HG02840 (cell line): Measurements from ENCODE around the gene ZBTB5.
"Not testable (repeated sequence)": the region's sequence is repeated elsewhere in the genome, so short reads cannot be mapped to it uniquely, and the experiment has no call there.

Source experiments
- ATAC-seq: cut with Tn5 transposase; IDR thresholded peaks from one replicate; pipeline ENCODE4 v1.9.1; 2021; ENCODE audit warnings: mild to moderate bottlenecking, moderate library complexity, moderate number of reproducible peaks; ENCODE audit not compliant: unreplicated experiment, low FRiP score

ZBTB5 gene

GRCh38 chr9:37408933-37409710, 56.1 kb downstream of the ZBTB5 start:
- peak; percentile 84 for ATAC-seq

GRCh38 chr9:37407468-37407867, 57.8 kb downstream of the ZBTB5 start:
- no peak for ATAC-seq

GRCh38 chr9:37406603-37407401, 58.4 kb downstream of the ZBTB5 start:
- ATAC-seq: no peak

- no peak for ATAC-seq
Measured at GRCh38 chr9:37405764-37406380, 59.4 kb downstream of the ZBTB5 start.

- ATAC-seq: no peak
Measured at GRCh38 chr9:37405350-37405749, 59.9 kb downstream of the ZBTB5 start.

GRCh38 chr9:37404590-37404989, 60.7 kb downstream of the ZBTB5 start:
- ATAC-seq: no peak

- ATAC-seq: no peak
Measured at GRCh38 chr9:37399336-37399735, 65.9 kb downstream of the ZBTB5 start.

- no peak for ATAC-seq
Measured at GRCh38 chr9:37398464-37399025, 66.7 kb downstream of the ZBTB5 start.

GRCh38 chr9:37397948-37398347, 67.3 kb downstream of the ZBTB5 start:
- ATAC-seq: not testable (repeated sequence)

- no peak for ATAC-seq
Measured at GRCh38 chr9:37395663-37396062, 69.6 kb downstream of the ZBTB5 start.

GRCh38 chr9:37395229-37395628, 70.0 kb downstream of the ZBTB5 start:
- ATAC-seq: no peak

GRCh38 chr9:37392272-37392671, 73.0 kb downstream of the ZBTB5 start:
- ATAC-seq: no peak

- peak; percentile 69 for ATAC-seq
Measured at GRCh38 chr9:37390759-37391158, 74.5 kb downstream of the ZBTB5 start.
